ENCODE measurements around the gene GRM4.

- TF ChIP-seq CTCF (IDR thresholded peaks at IDR 0.05; ENCODE audit: low read depth, low read length) (no peak), MAX (IDR thresholded peaks at IDR 0.05; ENCODE audit: low read depth, low read length) (no peak)
These were observed 123.5 kb downstream of the GRM4 start for GRCh38 chr6:34022250-34022872.

All from NB4 (cell line).